PC-3 (cell line): ENCODE measurements around the gene IMPDH1.

Experiments
- CTCF ChIP-seq: fragments of 300-600 bp; sonication (generic); conservative IDR thresholded peaks from 2 replicates; pipeline ENCODE4 v1.5.1; 2017; ENCODE audit warnings: antibody characterized with exemption, low read depth, mild to moderate bottlenecking, low read length
- EZH2 ChIP-seq: fragments of 300-600 bp; sonication (generic); IDR thresholded peaks from one replicate; pipeline ENCODE4 v1.6.1; 2017; ENCODE audit warnings: antibody characterized with exemption, mild to moderate bottlenecking, low read length; ENCODE audit not compliant: unreplicated experiment
- EZH2phosphoT487 ChIP-seq: fragments of 300-600 bp; sonication (generic); IDR thresholded peaks from 2 replicates; pipeline ENCODE4 v1.6.1; 2018; ENCODE audit warnings: mild to moderate bottlenecking, antibody characterized with exemption, low read length, borderline replicate concordance

- TF ChIP-seq CTCF: no peak
- no peak for TF ChIP-seq EZH2
- no peak for TF ChIP-seq EZH2phosphoT487
Measured at GRCh38 chr7:128406314-128407232, 3.2 kb downstream of the IMPDH1 start.
